GM21390 (cell line): ENCODE results near the gene TRIM56.
A peak's percentile ranks its signal among the peaks of the same experiment; 100 is the strongest.
"Not testable (repeated sequence)": the region's sequence is repeated elsewhere in the genome, so short reads cannot be mapped to it uniquely, and the experiment has no call there.

ENCODE experiments used
- ATAC-seq: cut with Tn5 transposase; IDR thresholded peaks from one replicate; pipeline ENCODE4 v1.9.1; 2021; ENCODE audit not compliant: unreplicated experiment

The TRIM56 gene

DNA sequence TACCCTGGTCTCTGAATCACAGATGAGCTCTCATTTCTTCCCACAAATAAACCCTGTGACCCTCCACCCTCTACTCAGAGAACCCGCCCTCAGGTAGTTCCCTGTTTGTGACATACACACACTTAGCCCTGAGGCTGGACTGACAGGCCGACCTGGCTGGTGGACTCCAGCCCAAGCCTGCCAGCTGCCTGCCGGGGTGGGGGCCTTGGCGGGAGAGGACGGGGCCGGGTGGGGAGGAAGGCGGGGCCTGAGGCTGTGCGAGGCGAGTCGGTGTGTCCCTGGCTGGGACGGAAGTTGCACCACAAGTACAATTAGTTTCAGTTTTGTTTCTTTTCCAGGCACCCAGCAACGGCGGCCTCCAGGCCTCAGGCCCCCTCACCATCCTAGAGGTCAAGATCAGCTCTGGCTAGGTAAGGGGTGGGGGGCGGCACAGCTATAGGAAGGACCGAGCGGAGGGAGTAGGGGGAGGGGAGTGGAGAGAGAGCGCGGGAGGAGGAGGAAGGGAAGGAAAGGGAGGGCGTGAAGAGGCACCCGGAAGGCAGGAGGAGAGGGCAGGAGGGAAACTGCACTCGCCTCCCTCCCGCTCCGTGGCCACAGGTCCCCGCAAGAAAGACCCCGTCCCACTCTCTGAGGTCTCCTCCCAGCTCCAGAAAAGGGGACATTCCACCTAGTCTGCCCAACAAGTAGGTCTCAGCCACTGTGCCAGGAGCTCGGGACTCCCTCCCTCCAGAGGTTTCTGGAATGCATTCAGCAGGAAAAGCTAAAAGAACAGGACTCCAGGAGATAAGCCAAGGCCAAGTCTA lies at the start of gene TRIM56:
Gene TRIM56, plus strand, starts transcription at position 320 of the 803 bp plus-strand sequence. CDS start 1,832 bp downstream, outside the sequence.
- ATAC-seq, result peak; percentile 90

DNA sequence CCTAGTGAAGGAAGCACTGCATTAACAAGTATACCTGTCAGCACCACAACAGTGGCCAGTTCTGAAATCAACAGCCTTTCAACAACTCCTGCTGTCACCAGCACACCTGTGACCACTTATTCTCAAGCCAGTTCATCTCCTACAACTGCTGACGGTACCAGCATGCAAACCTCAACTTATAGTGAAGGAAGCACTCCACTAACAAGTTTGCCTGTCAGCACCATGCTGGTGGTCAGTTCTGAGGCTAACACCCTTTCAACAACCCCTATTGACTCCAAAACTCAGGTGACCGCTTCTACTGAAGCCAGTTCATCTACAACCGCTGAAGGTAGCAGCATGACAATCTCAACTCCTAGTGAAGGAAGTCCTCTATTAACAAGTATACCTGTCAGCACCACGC lies 49.3 kb upstream of the TRIM56 start:
- ATAC-seq, result no peak

DNA sequence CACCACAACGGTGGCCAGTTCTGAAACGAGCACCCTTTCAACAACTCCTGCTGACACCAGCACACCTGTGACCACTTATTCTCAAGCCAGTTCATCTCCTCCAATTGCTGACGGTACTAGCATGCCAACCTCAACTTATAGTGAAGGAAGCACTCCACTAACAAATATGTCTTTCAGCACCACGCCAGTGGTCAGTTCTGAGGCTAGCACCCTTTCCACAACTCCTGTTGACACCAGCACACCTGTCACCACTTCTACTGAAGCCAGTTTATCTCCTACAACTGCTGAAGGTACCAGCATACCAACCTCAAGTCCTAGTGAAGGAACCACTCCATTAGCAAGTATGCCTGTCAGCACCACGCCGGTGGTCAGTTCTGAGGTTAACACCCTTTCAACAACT lies 44.0 kb upstream of the TRIM56 start:
- ATAC-seq, result not testable (repeated sequence)

- no peak for ATAC-seq
Observed at GRCh38 chr7:101058355-101058754, 26.9 kb upstream of the TRIM56 start.

- no peak for ATAC-seq
Observed at GRCh38 chr7:101059620-101059942, 25.7 kb upstream of the TRIM56 start.

- no peak for ATAC-seq
Observed at GRCh38 chr7:101060992-101061391, 24.3 kb upstream of the TRIM56 start.

DNA sequence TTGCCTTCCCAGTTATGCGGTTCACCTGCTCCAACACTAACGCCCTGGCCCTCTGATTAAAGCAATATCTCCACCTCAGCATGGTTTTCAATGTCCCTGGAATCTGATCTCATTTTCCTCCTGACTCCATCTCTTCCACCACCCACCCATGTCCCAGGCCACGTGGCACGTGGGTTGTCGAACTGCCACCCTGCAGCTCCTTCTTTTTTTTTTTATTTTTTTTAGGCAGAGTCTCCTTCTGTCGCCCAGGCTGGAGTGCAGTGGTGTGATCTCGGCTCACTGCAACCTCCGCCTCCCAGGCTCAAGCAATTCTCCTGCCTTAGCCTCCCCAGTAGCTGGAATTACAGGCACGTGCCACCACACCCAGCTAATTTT lies 21.1 kb upstream of the TRIM56 start:
- not testable (repeated sequence) for ATAC-seq

- not testable (repeated sequence) for ATAC-seq
Observed at GRCh38 chr7:101065162-101065561, 20.1 kb upstream of the TRIM56 start.

- no peak for ATAC-seq
Observed at GRCh38 chr7:101066141-101066832, 19.0 kb upstream of the TRIM56 start.

- ATAC-seq, result no peak
Observed at GRCh38 chr7:101066833-101067177, 18.5 kb upstream of the TRIM56 start.

DNA sequence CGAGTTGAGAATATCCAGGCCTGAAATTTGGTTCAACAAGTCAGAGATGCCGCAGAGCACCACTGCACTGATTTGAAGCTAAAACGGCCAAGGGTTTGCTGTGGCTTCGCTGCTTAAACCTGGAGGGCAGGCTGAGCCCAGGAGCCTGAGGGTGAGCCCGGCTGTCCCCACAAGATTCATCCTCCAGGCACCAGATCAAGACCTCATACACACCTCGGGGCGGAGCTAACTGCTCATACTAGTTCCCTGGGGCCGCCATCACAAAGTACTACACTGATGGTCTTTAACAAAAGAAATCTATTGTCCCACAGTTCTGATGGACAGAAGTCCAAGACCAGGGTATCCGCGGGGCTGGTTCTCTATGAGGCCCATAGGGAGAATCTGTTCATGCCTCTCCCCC lies 16.9 kb upstream of the TRIM56 start:
- no peak for ATAC-seq

- ATAC-seq, result not testable (repeated sequence)
Observed at GRCh38 chr7:101071362-101072104, 13.7 kb upstream of the TRIM56 start.

DNA sequence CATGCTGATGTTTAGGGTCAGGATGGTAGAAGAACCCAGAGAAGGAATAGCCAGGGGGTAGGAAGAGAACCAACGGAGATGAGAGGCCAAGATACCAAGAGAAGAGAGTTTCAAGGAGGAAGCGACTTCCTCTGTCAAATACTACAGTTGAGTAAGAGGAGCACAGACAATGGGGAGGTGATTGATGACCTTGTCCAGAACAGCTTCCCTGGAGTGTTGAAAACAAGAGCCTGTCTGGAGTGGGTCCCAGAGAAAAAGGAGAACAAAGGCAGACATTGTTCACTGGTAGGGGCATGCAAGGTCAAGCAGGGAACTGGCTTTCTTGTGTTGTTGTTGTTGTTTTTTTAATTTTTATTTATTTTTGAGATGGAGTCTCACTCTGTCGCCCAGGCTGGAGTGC lies 9.6 kb upstream of the TRIM56 start:
- ATAC-seq, result no peak

GRCh38 chr7:101076183-101076582 lies 9.1 kb upstream of the TRIM56 start:
- ATAC-seq, result not testable (repeated sequence)

DNA sequence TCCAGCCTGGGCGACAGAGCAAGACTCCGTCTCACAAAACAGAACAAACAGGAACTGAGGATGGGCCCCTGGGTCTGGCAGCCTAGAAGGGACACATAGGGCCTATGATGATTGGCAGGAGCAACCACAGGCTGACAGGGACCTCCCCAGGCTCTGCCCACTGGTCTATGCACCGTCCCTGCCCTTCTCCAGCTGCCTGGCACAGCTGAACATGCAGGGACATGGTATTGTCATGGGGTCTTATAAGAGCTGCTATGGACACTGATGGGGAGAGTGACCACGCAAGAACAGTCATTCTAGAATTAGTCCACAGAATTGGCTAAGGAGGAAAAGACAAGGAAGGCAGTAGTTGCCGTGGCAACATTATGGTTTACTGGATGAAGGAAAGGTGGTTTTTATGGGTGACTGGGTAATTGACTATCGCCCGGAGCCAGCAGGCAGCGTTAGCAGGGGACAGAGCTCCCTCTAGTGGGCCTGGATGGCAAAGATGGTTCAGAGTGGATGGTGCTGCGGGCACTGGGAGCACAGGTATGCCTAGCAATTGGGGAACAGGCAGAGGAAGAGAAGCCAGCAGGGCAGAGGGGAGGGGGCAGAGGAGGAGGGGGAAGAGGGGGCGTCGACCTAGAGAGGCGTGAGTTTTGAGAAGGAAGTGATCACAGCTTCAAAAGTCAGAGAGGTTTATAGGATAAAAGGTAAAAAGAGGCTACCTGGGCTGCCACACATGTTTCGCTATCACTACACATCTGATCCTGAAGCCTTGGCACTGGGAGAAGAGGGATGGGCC lies 7.8 kb upstream of the TRIM56 start:
- ATAC-seq, result peak; percentile 73

DNA sequence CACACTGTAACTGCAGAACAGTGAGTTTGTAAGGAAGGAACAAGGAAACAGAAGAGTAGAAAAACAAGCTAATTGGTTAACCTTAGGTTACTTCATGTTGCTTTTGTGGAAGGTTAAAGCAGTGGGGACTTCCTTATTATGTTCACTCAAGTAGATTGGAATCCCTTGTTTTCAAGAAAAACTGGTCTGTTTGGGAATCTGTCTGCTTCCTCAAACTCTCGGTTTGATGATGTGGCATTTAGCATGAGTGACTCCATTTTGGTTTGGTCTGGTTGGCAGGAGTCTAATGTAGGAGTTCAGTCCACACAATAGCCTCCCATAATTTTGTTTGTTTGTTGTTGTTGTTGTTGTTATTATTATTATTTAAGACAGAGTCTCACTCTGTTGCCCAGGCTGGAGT lies 3.8 kb upstream of the TRIM56 start:
- no peak for ATAC-seq

DNA sequence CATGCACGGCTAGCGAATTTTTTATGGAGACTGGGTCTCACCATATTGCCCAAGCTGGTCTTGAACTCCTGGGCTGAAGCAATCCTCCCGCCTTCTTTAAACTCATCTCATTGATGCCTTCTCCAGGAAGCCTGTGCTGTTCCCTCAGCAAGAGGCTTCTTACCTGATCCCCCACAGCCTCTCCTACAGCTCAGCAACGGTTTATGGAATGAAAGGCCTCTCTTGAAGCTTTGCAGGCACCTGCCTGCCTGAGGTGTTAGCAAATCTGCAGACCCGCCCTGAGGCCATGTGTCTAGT lies 468 bp upstream of the TRIM56 start:
- no peak for ATAC-seq

DNA sequence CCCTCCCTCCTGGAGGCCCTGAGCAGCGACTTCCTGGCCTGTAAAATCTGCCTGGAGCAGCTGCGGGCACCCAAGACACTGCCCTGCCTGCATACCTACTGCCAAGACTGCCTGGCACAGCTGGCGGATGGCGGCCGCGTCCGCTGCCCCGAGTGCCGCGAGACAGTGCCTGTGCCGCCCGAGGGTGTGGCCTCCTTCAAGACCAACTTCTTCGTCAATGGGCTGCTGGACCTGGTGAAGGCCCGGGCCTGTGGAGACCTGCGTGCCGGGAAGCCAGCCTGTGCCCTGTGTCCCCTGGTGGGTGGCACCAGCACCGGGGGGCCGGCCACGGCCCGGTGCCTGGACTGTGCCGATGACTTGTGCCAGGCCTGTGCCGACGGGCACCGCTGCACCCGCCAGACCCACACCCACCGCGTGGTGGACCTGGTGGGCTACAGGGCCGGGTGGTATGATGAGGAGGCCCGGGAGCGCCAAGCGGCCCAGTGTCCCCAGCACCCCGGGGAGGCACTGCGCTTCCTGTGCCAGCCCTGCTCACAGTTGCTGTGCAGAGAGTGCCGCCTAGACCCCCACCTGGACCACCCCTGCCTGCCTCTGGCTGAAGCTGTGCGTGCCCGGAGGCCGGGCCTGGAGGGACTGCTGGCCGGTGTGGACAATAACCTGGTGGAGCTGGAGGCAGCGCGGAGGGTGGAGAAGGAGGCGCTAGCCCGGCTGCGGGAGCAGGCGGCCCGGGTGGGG lies 2.2 kb downstream of the TRIM56 start:
- no peak for ATAC-seq

DNA sequence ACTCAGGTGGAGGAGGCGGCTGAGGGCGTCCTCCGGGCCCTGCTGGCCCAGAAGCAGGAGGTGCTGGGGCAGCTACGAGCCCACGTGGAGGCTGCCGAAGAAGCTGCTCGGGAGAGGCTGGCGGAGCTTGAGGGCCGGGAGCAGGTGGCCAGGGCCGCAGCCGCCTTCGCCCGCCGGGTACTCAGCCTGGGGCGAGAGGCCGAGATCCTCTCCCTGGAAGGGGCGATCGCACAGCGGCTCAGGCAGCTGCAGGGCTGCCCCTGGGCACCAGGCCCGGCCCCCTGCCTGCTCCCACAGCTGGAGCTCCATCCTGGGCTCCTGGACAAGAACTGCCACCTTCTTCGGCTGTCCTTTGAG lies 2.8 kb downstream of the TRIM56 start:
- no peak for ATAC-seq

GRCh38 chr7:101088858-101089529 lies 3.7 kb downstream of the TRIM56 start:
- ATAC-seq, result no peak
